KMS-11 (cell line): ENCODE results near the gene HTR3D.

Source experiments
- H2AFZ ChIP-seq: fragments of 200-600 bp; sonication (generic); 2 replicates; pipeline ENCODE4 v1.6.1; 2016; ENCODE audit warnings: antibody characterized with exemption, mixed run types, low read depth
- H3K27ac ChIP-seq: fragments of 200-600 bp; sonication (generic); 2 replicates; pipeline ENCODE4 v1.6.1; 2016; ENCODE audit warnings: mild to moderate bottlenecking, mixed run types
- H3K27me3 ChIP-seq: fragments of 200-600 bp; sonication (generic); 2 replicates; pipeline ENCODE4 v1.6.1; 2017; ENCODE audit warnings: mild to moderate bottlenecking, low read depth, mixed run types, moderate library complexity; ENCODE audit not compliant: insufficient read depth
- H3K36me3 ChIP-seq: fragments of 200-600 bp; sonication (generic); 2 replicates; pipeline ENCODE4 v1.6.1; 2017; ENCODE audit warnings: mild to moderate bottlenecking, mixed run types; ENCODE audit not compliant: insufficient read depth
- H3K4me1 ChIP-seq: fragments of 200-600 bp; sonication (generic); 2 replicates; pipeline ENCODE4 v1.6.1; 2016; ENCODE audit warnings: mild to moderate bottlenecking, low read depth, mixed run types; ENCODE audit not compliant: poor library complexity, severe bottlenecking
- H3K4me2 ChIP-seq: fragments of 200-600 bp; sonication (generic); 2 replicates; pipeline ENCODE4 v1.7.0; 2016; ENCODE audit warnings: mild to moderate bottlenecking, mixed run types
- H3K4me3 ChIP-seq: fragments of 200-600 bp; sonication (generic); IDR thresholded peaks from 2 replicates; pipeline ENCODE4 v1.6.1; 2017; ENCODE audit warnings: low read depth, low read length, mixed read lengths; ENCODE audit not compliant: insufficient read depth
- H3K79me2 ChIP-seq: fragments of 200-600 bp; sonication (generic); 2 replicates; pipeline ENCODE4 v1.6.1; 2016; ENCODE audit warnings: low read depth, mixed run types; ENCODE audit not compliant: insufficient read depth
- H3K9ac ChIP-seq: fragments of 200-600 bp; sonication (generic); 2 replicates; pipeline ENCODE4 v1.6.1; 2016; ENCODE audit warnings: mild to moderate bottlenecking, mixed run types
- H4K20me1 ChIP-seq: fragments of 200-600 bp; sonication (generic); 2 replicates; pipeline ENCODE4 v1.6.1; 2016; ENCODE audit warnings: mild to moderate bottlenecking, mixed run types; ENCODE audit not compliant: insufficient read depth
- CTCF ChIP-seq: fragments of 200-600 bp; sonication (generic); conservative IDR thresholded peaks from 2 replicates; pipeline ENCODE4 v1.6.1; 2017; ENCODE audit warnings: low read depth, mild to moderate bottlenecking, antibody characterized with exemption, low read length, moderate library complexity, mixed read lengths

HTR3D gene

DNA sequence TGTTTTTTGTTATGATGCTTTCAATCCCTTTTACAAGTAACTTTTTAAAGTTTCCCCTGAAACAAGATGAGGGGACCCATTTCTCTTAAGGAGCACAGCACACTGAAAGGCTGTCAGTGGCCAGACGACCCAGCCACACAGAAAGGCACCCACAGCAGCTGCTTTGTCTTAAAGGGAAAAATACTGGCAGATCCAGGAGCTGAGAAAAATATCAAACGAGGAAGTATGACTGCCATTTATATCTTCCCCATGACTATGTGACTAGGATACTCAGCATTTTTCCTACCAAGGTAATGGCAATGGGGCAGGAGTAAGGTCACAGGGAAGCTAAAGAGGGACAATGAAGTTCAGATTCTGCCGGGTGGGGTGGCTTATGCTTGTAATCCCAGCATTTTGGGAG lies 29.8 kb upstream of the HTR3D start:
- no peaks in the 10 kb centered on the region; the same call in 1 of the 2 replicates for H4K20me1 ChIP-seq
- H3K36me3 ChIP-seq: no peaks in the 10 kb centered on the region
- no peaks in the 10 kb centered on the region for H3K79me2 ChIP-seq

DNA sequence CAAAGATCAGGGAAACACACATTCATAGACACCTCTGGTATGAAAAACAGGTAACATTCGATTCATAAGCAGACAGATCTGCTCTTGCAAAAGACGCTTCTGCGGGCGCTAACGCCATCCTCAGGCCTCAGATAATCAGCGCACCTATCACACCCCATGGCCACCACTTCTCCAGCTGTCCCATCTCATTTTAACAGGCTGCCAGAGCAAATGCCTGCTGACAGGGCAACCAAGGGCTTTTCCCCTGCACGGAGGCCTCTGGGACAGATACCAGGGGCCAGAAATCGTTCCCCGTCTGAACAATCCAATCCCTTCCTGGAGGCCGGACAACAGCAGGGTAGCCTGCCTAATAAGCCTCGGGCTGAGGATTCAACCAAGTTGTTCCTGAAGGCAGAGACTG lies 29.1 kb upstream of the HTR3D start:
- H3K79me2 ChIP-seq: no peaks in the 10 kb centered on the region
- H3K27me3 ChIP-seq: no peaks in the 10 kb centered on the region
- no peak overlapping the region for H3K9ac ChIP-seq
- TF ChIP-seq CTCF: no peak
- no peak overlapping the region for H3K4me3 ChIP-seq
- no peak overlapping the region for H3K27ac ChIP-seq
- no peaks in the 10 kb centered on the region for H3K36me3 ChIP-seq
- peaks cover 20% of the 10 kb centered on the region for H3K4me1 ChIP-seq
- H2AFZ ChIP-seq: no peak overlapping the region
- no peak overlapping the region for H3K4me2 ChIP-seq
- no peaks in the 10 kb centered on the region; the same call in 1 of the 2 replicates for H4K20me1 ChIP-seq

More for the DNA sequence above, 29.8 kb upstream of the HTR3D start:
- no peak overlapping the region for H3K4me2 ChIP-seq
- H3K9ac ChIP-seq: no peak overlapping the region
- H2AFZ ChIP-seq: no peak overlapping the region
- no peak overlapping the region for H3K4me3 ChIP-seq
- TF ChIP-seq CTCF: no peak
- no peak overlapping the region for H3K27ac ChIP-seq
- H3K4me1 ChIP-seq: peaks cover 16% of the 10 kb centered on the region
- H3K27me3 ChIP-seq: no peaks in the 10 kb centered on the region

- no peak overlapping the region for H3K9ac ChIP-seq
- H3K79me2 ChIP-seq: no peaks in the 10 kb centered on the region
- H3K27me3 ChIP-seq: no peaks in the 10 kb centered on the region
- H3K4me2 ChIP-seq: no peak overlapping the region
- no peak overlapping the region for H3K27ac ChIP-seq
- no peak overlapping the region for H3K4me3 ChIP-seq
- H4K20me1 ChIP-seq: no peaks in the 10 kb centered on the region; the same call in 1 of the 2 replicates
- H3K4me1 ChIP-seq: peaks cover 20% of the 10 kb centered on the region
- no peak for TF ChIP-seq CTCF
- no peak overlapping the region for H2AFZ ChIP-seq
- no peaks in the 10 kb centered on the region for H3K36me3 ChIP-seq
Observed at GRCh38 chr3:184003187-184003967, 28.2 kb upstream of the HTR3D start.

- H3K4me2 ChIP-seq: no peak overlapping the region
Observed at GRCh38 chr3:184004476-184004875, 27.1 kb upstream of the HTR3D start.

More at GRCh38 chr3:184004476-184004875, 27.1 kb upstream of the HTR3D start:
- no peak overlapping the region for H3K9ac ChIP-seq
- no peaks in the 10 kb centered on the region; the same call in 1 of the 2 replicates for H4K20me1 ChIP-seq
- no peak overlapping the region for H3K4me3 ChIP-seq
- H2AFZ ChIP-seq: no peak overlapping the region
- no peak for TF ChIP-seq CTCF
- no peaks in the 10 kb centered on the region for H3K27me3 ChIP-seq
- no peaks in the 10 kb centered on the region for H3K36me3 ChIP-seq
- no peaks in the 10 kb centered on the region for H3K79me2 ChIP-seq
- no peak overlapping the region for H3K27ac ChIP-seq
- H3K4me1 ChIP-seq: peaks cover 20% of the 10 kb centered on the region
